ENCODE measurements around the gene NRIP1.

NRIP1 gene

GRCh38 chr21:15064576-15065391 lies at the start of gene NRIP1:
Gene NRIP1, minus strand, starts transcription at chr21:15065000. Its CDS starts 96,808 bp downstream, at chr21:14968192.
- DNase-seq (ENCODE audit: low read depth in 2 of 2, low spot score in 1 of 2): peak; percentile 38 to 71

- no peak for DNase-seq (ENCODE audit: low read depth in 2 of 2, low spot score in 1 of 2)
Observed at GRCh38 chr21:15112858-15113257, 48.1 kb upstream of the NRIP1 start.

GRCh38 chr21:15108801-15109200 lies 44.0 kb upstream of the NRIP1 start:
- DNase-seq (ENCODE audit: low read depth in 2 of 2, low spot score in 1 of 2): no peak

GRCh38 chr21:15104470-15104869 lies 39.7 kb upstream of the NRIP1 start:
- DNase-seq (ENCODE audit: low read depth in 2 of 2, low spot score in 1 of 2): no peak

GRCh38 chr21:15098908-15099307 lies 34.1 kb upstream of the NRIP1 start:
- DNase-seq (ENCODE audit: low read depth in 2 of 2, low spot score in 1 of 2): no peak

- DNase-seq (ENCODE audit: low read depth in 2 of 2, low spot score in 1 of 2): no peak
Observed at GRCh38 chr21:15098181-15098580, 33.4 kb upstream of the NRIP1 start.

DNA sequence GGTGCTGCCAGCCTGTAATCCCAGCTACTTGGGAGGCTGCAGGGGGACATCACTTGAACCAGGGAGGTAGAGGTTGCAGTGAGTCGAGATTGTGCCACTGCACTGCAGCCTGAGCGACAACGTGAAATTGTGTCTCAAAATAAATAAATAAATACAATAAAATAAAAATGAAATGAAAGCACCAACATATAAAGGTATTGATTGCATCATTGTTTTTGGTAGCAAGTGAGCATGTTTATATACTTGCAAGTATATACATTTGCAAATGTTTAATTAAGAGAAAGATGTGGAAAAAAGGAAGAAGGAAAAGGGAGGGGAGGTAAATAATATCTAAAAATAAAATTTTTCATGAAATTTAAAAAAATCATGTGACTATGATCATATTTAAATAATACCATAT lies 32.8 kb upstream of the NRIP1 start:
- DNase-seq (ENCODE audit: low read depth in 2 of 2, low spot score in 1 of 2): no peak

DNA sequence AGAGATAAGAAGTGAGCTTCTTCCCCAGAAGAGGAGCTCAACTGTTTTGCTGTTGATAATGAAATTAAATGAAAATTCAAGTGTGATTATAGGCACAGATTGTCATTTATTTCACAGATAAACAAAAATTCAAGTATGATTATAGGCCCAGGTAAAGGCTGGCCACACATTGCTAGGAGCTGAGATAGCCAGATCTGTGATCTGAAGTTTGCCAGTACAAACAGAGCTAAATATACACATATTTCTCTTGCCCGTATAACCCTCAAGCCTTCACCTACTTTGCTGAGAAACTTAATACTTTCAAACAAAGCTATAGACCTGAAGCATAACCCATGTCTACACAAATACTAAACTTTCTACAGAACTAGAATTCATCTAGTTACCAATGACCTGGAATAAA lies 31.3 kb upstream of the NRIP1 start:
- no peak for DNase-seq (ENCODE audit: low read depth in 2 of 2, low spot score in 1 of 2)

DNA sequence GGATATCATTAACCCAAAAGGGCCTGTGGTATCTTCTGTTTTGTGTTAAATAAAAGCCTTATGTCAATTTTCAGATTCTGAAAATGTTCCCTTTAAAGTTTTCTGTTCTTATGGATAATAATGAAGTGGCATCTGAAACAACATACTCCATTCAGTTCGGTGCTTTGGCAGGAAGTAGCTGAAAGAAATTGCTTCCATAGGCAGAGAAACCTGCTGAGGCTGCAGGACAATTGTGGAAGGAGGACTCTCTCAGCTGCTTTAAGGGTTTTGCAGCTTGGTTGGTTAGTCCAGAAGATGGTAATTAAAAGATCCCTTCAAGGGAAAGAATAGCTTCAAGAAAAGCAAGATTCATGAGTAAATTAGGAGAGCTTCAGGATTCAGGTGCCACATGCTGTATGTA lies 30.5 kb upstream of the NRIP1 start:
- no peak for DNase-seq (ENCODE audit: low read depth in 2 of 2, low spot score in 1 of 2)

DNA sequence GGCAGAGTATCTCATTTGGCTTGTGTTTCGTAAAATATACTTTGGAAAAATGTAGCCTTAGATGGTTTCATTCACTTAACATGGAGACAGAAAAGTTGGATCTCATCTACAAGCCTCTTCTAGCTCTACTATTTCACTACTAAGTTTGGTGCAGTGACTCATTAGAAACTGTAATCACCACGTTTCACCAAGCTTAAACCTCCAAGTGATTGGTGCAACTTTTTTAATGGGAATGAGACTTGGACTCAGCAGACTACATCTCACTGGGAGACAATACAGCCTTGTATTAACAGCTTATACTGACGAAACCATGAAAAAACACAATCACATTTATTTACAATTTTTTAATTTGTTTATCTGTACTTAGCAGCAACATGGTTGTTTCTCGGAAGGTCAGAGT lies 29.9 kb upstream of the NRIP1 start:
- no peak for DNase-seq (ENCODE audit: low read depth in 2 of 2, low spot score in 1 of 2)

DNA sequence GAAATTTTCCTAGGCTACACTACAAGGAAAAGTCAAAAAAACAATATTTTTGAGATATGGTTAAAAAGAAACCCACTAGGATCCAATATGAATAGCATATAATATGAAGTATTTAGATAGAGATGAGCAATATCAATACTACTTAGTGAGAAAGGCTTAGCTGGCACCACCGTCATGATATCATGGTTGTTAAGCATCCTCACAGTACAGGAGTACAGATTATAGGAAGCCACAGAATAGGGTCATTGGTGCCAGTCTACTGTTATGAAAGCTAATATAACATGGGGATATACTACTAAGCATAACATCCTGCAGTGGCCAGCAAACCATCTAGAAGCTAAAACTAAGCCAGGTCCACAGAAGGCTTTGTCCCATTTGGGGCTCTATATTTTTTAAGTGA lies 28.4 kb upstream of the NRIP1 start:
- DNase-seq (ENCODE audit: low read depth in 2 of 2, low spot score in 1 of 2): no peak

- DNase-seq (ENCODE audit: low read depth in 2 of 2, low spot score in 1 of 2): no peak
Observed at GRCh38 chr21:15092745-15093144, 27.9 kb upstream of the NRIP1 start.

GRCh38 chr21:15090390-15090789 lies 25.6 kb upstream of the NRIP1 start:
- DNase-seq (ENCODE audit: low read depth in 2 of 2, low spot score in 1 of 2): no peak

DNA sequence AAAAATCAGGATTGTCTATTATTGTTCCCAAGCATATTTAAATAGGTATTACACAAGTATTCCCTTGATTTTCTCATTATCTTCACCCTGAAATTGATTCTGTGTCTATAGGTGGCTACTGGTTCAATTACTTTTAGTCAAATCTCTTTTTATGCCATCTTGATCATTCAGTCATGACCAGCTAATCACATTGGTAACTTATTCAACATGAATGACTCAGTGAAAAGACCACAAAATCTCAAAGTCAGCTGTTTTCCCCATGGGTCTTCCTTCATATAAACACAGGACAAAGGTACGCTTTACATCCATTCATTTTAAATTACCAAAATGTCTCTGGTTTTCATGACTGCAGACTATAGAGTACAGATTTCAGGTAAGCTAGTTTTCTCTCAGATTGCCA lies 23.7 kb upstream of the NRIP1 start:
- no peak for DNase-seq (ENCODE audit: low read depth in 2 of 2, low spot score in 1 of 2)

GRCh38 chr21:15084668-15085067 lies 19.9 kb upstream of the NRIP1 start:
- no peak for DNase-seq (ENCODE audit: low read depth in 2 of 2, low spot score in 1 of 2)

GRCh38 chr21:15080526-15080925 lies 15.7 kb upstream of the NRIP1 start:
- DNase-seq (ENCODE audit: low read depth in 2 of 2, low spot score in 1 of 2): no peak

- DNase-seq (ENCODE audit: low read depth in 2 of 2, low spot score in 1 of 2): no peak
Observed at GRCh38 chr21:15079269-15079668, 14.5 kb upstream of the NRIP1 start.

DNA sequence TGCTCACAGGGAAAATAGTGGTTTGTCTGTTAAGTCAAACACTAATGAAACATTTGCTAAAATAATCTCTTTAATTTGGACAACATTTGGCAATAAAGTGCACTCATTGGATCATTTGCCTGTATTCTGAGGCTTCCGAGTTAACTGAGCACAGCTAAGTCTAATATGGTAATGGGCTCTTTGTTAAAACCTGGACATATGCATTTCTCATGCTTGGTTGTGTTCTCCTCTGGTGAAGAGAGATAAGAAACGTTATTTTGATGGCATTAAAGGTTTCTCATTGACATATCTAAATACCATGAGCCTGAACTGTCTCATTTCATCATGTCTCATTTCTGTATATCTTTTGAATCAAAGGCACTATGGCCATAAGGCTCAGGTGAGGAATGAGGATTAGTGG lies 13.4 kb upstream of the NRIP1 start:
- no peak for DNase-seq (ENCODE audit: low read depth in 2 of 2, low spot score in 1 of 2)

- DNase-seq (ENCODE audit: low read depth in 2 of 2, low spot score in 1 of 2): no peak
Observed at GRCh38 chr21:15077529-15078145, 12.8 kb upstream of the NRIP1 start.

DNA sequence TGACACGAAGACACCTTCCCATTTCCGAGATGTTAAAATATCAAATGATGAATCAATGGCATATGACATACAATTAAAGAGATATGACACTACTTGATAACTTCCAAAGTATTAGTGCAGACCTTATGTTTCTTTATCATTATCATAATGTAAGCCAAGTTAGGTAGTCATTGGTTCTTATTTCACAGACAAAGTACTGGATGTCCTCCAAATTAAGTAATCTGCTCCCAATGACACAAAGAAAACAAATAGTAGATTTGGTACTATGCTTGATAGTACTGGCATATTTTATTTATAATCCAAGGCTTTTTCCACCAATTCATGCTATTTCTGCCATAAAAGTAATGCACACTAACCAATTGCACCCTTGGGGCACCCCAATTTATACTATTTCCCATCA lies 11.9 kb upstream of the NRIP1 start:
- DNase-seq (ENCODE audit: low read depth in 2 of 2, low spot score in 1 of 2): no peak

DNA sequence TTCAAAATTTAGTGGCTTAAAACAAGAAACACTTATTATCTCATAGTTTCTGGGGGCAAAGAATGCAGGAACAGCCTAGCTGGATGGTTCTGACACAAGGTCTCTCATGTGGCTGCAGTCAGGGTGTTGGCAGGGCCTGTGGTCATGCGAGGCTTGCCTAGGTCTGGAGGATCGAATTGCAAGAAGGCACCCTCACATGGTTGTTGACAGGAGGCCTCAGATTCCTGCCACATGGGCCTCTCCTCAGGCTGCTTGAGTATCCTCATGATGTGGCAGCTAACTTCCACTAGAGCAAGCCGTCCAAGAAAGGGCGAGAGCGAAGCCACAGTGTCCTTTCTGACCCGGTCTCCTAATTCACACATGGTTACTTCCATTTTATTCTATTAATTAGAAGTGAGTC lies 6.2 kb upstream of the NRIP1 start:
- no peak for DNase-seq (ENCODE audit: low read depth in 2 of 2, low spot score in 1 of 2)

DNA sequence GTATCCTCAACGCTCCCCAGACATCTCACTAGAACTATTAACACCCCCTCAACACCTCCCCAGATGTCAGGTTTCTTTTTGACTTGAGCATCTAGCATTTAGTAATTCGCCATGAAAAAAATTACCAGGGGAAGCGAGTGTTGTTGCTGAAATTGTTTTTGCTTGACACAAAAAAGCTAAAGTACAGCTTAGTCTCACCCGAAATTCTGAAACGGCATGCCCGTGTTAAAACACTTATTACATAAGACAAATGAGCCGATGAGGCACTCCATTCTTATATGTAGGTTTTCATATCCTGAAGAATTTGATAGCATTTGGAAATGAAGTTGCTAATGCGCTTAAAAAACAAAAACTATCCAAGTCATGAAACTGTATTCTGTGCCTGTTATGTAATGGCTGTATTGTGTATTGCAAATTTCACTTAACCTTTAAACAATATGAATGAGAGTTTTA lies 1.3 kb upstream of the NRIP1 start:
- DNase-seq (ENCODE audit: low read depth in 2 of 2, low spot score in 1 of 2): no peak
